K562 (cell line): ENCODE results near the gene KIF26A. TPM values are rescaled to one million over a fixed set of nuclear protein-coding genes. Genes with fewer than 3 reads are reported as not detected.

ENCODE experiments used
- ATAC-seq: fragments of 200-7000 bp; cut with Tn5 transposase; 3 replicates; pipeline ENCODE4 v1.9.1; 2020; ENCODE audit warnings: moderate library complexity
- BruUV-seq: library from RNA; stranded (reverse); fragments of 400-500 nt; replicated peaks from 2 replicates; lab custom pipeline; 2021; lab: Mats Ljungman, UMichigan
- CTCF ChIA-PET: fragments of 300-600 bp; formaldehyde crosslinking; extraction: SDS; loops from one replicate; lab custom pipeline; 2021; ENCODE audit warnings: low intra/inter-chr PET ratio; lab: Yijun Ruan, JAX
- POLR2A ChIA-PET: fragments of 300-600, 350-650 bp; sonication (Branson Sonifier 250); formaldehyde crosslinking; extraction: SDS; loops from one replicate; lab custom pipeline; 2021; ENCODE audit warnings: antibody characterized with exemption, inconsistent platforms; lab: Yijun Ruan, JAX
- DNase-seq, 4 experiments: peaks; one replicate each; pipeline versions ENCODE4 v3.0.0 to v3.0.0-alpha.2; 2011 to 2018; ENCODE audit warnings: low spot score in 3 of 4, mixed read lengths in 3 of 4; ENCODE audit errors: extremely low read depth in 1 of 4
- FAIRE-seq: peaks from 2 replicates; lab custom pipeline; 2011; peaks lifted over from hg19 to GRCh38; lab: Jason Lieb, UNC
- H2AFZ ChIP-seq: 2 replicates; pipeline ENCODE4 v1.6.0; 2011; ENCODE audit warnings: low read depth, low read length, control low read depth, inconsistent platforms
- H3K27ac ChIP-seq: fragments of 200-600 bp; 3 replicates; pipeline ENCODE4 v1.8.0; 2011; ENCODE audit warnings: low read depth, mild to moderate bottlenecking, control low read depth, inconsistent platforms, low read length, moderate library complexity, mixed read lengths; ENCODE audit errors: extremely low read depth
- H3K27me3 ChIP-seq, 2 experiments: fragments of 300-600 bp in 1 of 2; 2 replicates in 1 of 2; 3 replicates in 1 of 2; pipeline versions ENCODE4 v1.6.0 to v1.8.0; 2011; ENCODE audit warnings: inconsistent platforms in 2 of 2, low read length in 2 of 2, mild to moderate bottlenecking in 1 of 2, mixed read lengths in 1 of 2, moderate library complexity in 1 of 2; ENCODE audit not compliant: control insufficient read depth in 2 of 2, insufficient read depth in 2 of 2
- H3K36me3 ChIP-seq: fragments of 300-600 bp; 3 replicates; pipeline ENCODE4 v1.8.0; 2011; ENCODE audit warnings: mild to moderate bottlenecking, low read length, inconsistent platforms; ENCODE audit not compliant: control insufficient read depth, insufficient read depth
- H3K4me1 ChIP-seq, 2 experiments: fragments of 200-600 bp in 1 of 2; replicated peaks in 1 of 2; 2 replicates in 1 of 2; 3 replicates in 1 of 2; pipeline versions ENCODE4 v1.5.1 to v1.8.0; 2011; ENCODE audit warnings: inconsistent platforms in 2 of 2, low read length in 2 of 2, mild to moderate bottlenecking in 1 of 2, mixed read lengths in 1 of 2, moderate library complexity in 1 of 2; ENCODE audit not compliant: control insufficient read depth in 2 of 2, insufficient read depth in 2 of 2
- H3K4me2 ChIP-seq: 2 replicates; pipeline ENCODE4 v1.6.1; 2011; ENCODE audit warnings: low read length, control low read depth, inconsistent platforms, mixed read lengths; ENCODE audit not compliant: insufficient read depth
- H3K4me3 ChIP-seq: fragments of 200-600 bp; sonication (generic), shearing (Covaris generic); 2 replicates; pipeline ENCODE4 v1.5.1; 2016; ENCODE audit warnings: control low read depth, inconsistent platforms
- H3K79me2 ChIP-seq: fragments of 200-600 bp; 3 replicates; pipeline ENCODE4 v1.8.0; 2011; ENCODE audit warnings: low read length, inconsistent platforms; ENCODE audit not compliant: control insufficient read depth, insufficient read depth
- H3K9ac ChIP-seq, 2 experiments: 2 replicates each; pipeline versions ENCODE4 v1.6.0 to v1.6.1; 2011; ENCODE audit warnings: low read depth in 2 of 2, low read length in 2 of 2, control low read depth in 1 of 2, inconsistent platforms in 1 of 2, mild to moderate bottlenecking in 1 of 2, mixed read lengths in 1 of 2; ENCODE audit not compliant: insufficient read depth in 1 of 2
- H3K9me1 ChIP-seq: one replicate; pipeline ENCODE4 v1.6.0; 2011; ENCODE audit warnings: inconsistent platforms, mild to moderate bottlenecking, low read length, moderate library complexity; ENCODE audit not compliant: control insufficient read depth, insufficient read depth
- H3K9me3 ChIP-seq: replicated peaks from 2 replicates; pipeline ENCODE4 v1.5.1; 2011; ENCODE audit warnings: low read depth, low read length, inconsistent platforms; ENCODE audit not compliant: control insufficient read depth, insufficient read depth
- H4K20me1 ChIP-seq: replicated peaks from 2 replicates; pipeline ENCODE4 v1.6.1; 2011; ENCODE audit warnings: low read length, inconsistent platforms, mixed read lengths; ENCODE audit not compliant: control insufficient read depth, insufficient read depth
- ARNT ChIP-seq, 2 experiments: fragments of 450-650 bp; IDR thresholded peaks; 2 replicates each; pipeline ENCODE4 v1.6.1; 2016; ENCODE audit warnings: mild to moderate bottlenecking in 1 of 2
- ATF3 ChIP-seq, 2 experiments: fragments of 450-650 bp in 1 of 2; sonication (generic) in 1 of 2; formaldehyde crosslinking in 1 of 2; IDR thresholded peaks in 1 of 2; conservative IDR thresholded peaks in 1 of 2; 2 replicates each; pipeline versions ENCODE4 v1.6.1 to v1.8.1; 2016 to 2023; ENCODE audit warnings: mild to moderate bottlenecking in 2 of 2, moderate library complexity in 2 of 2, inconsistent platforms in 1 of 2, missing genetic modification reagents in 1 of 2
- FIP1L1 ChIP-seq: fragments of 200-400 bp; formaldehyde crosslinking; IDR thresholded peaks from 2 replicates; pipeline ENCODE4 v1.6.1; 2018; ENCODE audit warnings: mild to moderate bottlenecking, low read depth, low read length; ENCODE audit not compliant: poor library complexity, severe bottlenecking
- GABPB2 ChIP-seq: fragments of 250-450 bp; sonication (Bioruptor Pico); conservative IDR thresholded peaks from 2 replicates; pipeline ENCODE4 v1.5.1; 2021; ENCODE audit warnings: mild to moderate bottlenecking
- HMGXB4 ChIP-seq: sonication (generic); formaldehyde crosslinking; IDR thresholded peaks from 2 replicates; pipeline ENCODE4 v1.8.1; 2023; ENCODE audit warnings: mild to moderate bottlenecking, missing genetic modification reagents
- NEUROD1 ChIP-seq: fragments of 150-350 bp; IDR thresholded peaks from 2 replicates; pipeline ENCODE4 v1.6.1; 2014; ENCODE audit warnings: borderline replicate concordance, low read length, low read depth; ENCODE audit not compliant: partially characterized antibody
- RBM25 ChIP-seq: fragments of 200-400 bp; formaldehyde crosslinking; IDR thresholded peaks from 2 replicates; pipeline ENCODE4 v1.6.1; 2018; ENCODE audit warnings: low read length, low read depth, moderate library complexity; ENCODE audit not compliant: severe bottlenecking
- TRIM28 ChIP-seq: fragments of 450-650 bp; IDR thresholded peaks from 2 replicates; pipeline ENCODE4 v1.6.1; 2017
- ZFPM2 ChIP-seq: fragments of 250-450 bp; sonication (Bioruptor Pico); IDR thresholded peaks from 2 replicates; pipeline ENCODE4 v1.5.1; 2022; ENCODE audit warnings: mild to moderate bottlenecking
- ZNF311 ChIP-seq: fragments of 250-450 bp; sonication (Bioruptor Pico); IDR thresholded peaks from 2 replicates; pipeline ENCODE4 v1.4.0; 2020; ENCODE audit warnings: mild to moderate bottlenecking, moderate library complexity
- ZNF764 ChIP-seq: fragments of 250-450 bp; sonication (Bioruptor Pico); IDR thresholded peaks from 2 replicates; pipeline ENCODE4 v1.4.0; 2020; ENCODE audit warnings: low read depth, mild to moderate bottlenecking, moderate library complexity
- WGBS: fragments of 100-300 bp; shearing (Covaris generic); methylation state at CpG from one replicate; pipeline ENCODE4 v1.1.6; 2016; ENCODE audit warnings: low coverage, mixed read lengths; ENCODE audit not compliant: insufficient coverage; ENCODE audit errors: missing lambda C conversion rate; 5-methylcytosine and 5-hydroxymethylcytosine counted together
- in situ Hi-C: fragments of 300-500 bp; cut with MboI; formaldehyde crosslinking; loops from 4 replicates; pipeline ENCODE4 v1.15.0; 2018; ENCODE audit warnings: inconsistent platforms, mixed read lengths
- intact Hi-C: fragments of 100-400 bp; cut with micrococcal nuclease; formaldehyde crosslinking; loops from 2 replicates; pipeline ENCODE4 v1.14.2; 2022
- polyA plus RNA-seq, 8 experiments: library from polyadenylated mRNA; depleted of rRNA in 4 of 8; stranded (reverse) in 5 of 8; unstranded in 3 of 8; fragments of >200 nt; fragmentation: Nextera tagmentation in 2 of 8; fragmentation: Illumina TruSeq in 1 of 8; extraction: Ambion mirVana in 2 of 8; extraction: Trizol in 1 of 8; gene quantifications; 2 replicates each; pipeline versions ENCODE4 v1.2.1 to v1.2.3, GENCODE V29; 2011 to 2014; ENCODE audit warnings: inconsistent platforms in 1 of 8, missing spikeins in 1 of 8
- total RNA-seq, 7 experiments: library from RNA; depleted of rRNA in 6 of 7; stranded (reverse); fragments of >200 nt in 6 of 7; fragmentation: Illumina TruSeq in 2 of 7; extraction: Trizol in 2 of 7; gene quantifications; 2 replicates each; pipeline versions ENCODE4 v1.2.1 to v1.2.3, GENCODE V29; 2011 to 2021; ENCODE audit warnings: low replicate concordance in 1 of 7
- TF ChIP-seq, protein P1 (sequence below): sonication (generic); formaldehyde crosslinking; IDR thresholded peaks from 2 replicates; pipeline ENCODE4 v1.9.0; 2022; ENCODE audit warnings: mild to moderate bottlenecking, missing genetic modification reagents

KIF26A gene
- total and polyA plus RNA-seq, 9 of the 15 experiments (the other 6 are each of a cell fraction or from before 2014, with no cell fraction given) = 0.04 TPM; not detected in 8

GRCh38 chr14:104202259-104203070 lies 64.1 kb downstream of the KIF26A start (continued):
- TF ChIP-seq, protein P1, sequence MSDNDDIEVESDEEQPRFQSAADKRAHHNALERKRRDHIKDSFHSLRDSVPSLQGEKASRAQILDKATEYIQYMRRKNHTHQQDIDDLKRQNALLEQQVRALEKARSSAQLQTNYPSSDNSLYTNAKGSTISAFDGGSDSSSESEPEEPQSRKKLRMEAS (CRISPR knock-in tag) = no peak

DNA sequence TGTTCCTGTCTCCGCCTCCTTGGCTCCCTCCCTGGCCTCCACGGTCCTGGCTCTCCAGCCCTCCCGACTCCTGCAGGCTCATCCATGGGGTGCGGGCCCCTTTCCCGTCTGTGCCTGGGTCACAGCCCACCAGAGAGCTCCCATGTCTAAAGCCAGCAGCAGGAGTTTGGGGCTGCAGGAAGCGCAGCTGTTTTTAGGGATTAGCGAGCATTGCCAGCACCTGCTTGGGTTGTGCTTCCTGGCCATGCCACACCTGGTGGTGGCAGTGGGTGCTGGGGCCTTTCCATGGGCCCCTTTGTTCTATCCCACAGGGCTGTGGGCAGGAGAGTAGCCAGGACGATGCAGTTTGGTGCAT lies 64.7 kb downstream of the KIF26A start:
- no TSS peak for BruUV-seq
- H3K27me3 ChIP-seq = no peaks in the 10 kb centered on the region; a peak in 1 of 5 replicates
- no peaks in the 10 kb centered on the region for H3K4me1 ChIP-seq
- H3K4me2 ChIP-seq = no peak overlapping the region
- WGBS = 15% methylated on average over 3 of the region's 8 CpGs
- in situ Hi-C loops = no loop called here
- TF ChIP-seq GABPB2 (CRISPR knock-in tag) (no peak), ATF3 (IDR thresholded peaks at IDR 0.05) (no peak), ATF3 (CRISPR knock-in tag; conservative IDR thresholded peaks at IDR 0.05) (no peak), ARNT (IDR thresholded peaks at IDR 0.05) (no peak), NEUROD1 (no peak), TRIM28 (no peak), HMGXB4 (CRISPR knock-in tag) (no peak), FIP1L1 (no peak), ZNF764 (CRISPR knock-in tag) (no peak), ZFPM2 (CRISPR knock-in tag) (no peak), RBM25 (no peak), ZNF311 (CRISPR knock-in tag) (no peak)
- no peak for DNase-seq
- H3K36me3 ChIP-seq = no peaks in the 10 kb centered on the region
- H2AFZ ChIP-seq = no peak overlapping the region
- no peaks in the 10 kb centered on the region for H3K9me1 ChIP-seq
- no peak overlapping the region for H3K9ac ChIP-seq
- no peak overlapping the region for H3K4me3 ChIP-seq
- no peaks in the 10 kb centered on the region for H3K9me3 ChIP-seq
- H3K79me2 ChIP-seq = no peaks in the 10 kb centered on the region
- intact Hi-C loops = no loop called here
- ATAC-seq = no peak
- H3K27ac ChIP-seq = no peak overlapping the region
- H4K20me1 ChIP-seq = no peaks in the 10 kb centered on the region
- CTCF ChIA-PET = no interaction called here
- POLR2A ChIA-PET = no interaction called here
- FAIRE-seq = no peak
